Tibial nerve (tissue), 4 donors: ENCODE results near the gene GAREM2.

ENCODE experiments used
- EP300 ChIP-seq, 2 donors: sonication (generic); formaldehyde crosslinking; IDR thresholded peaks; one replicate each; pipeline ENCODE4 v1.6.1; 2017; ENCODE audit warnings: antibody characterized with exemption in 2 of 2, mild to moderate bottlenecking in 1 of 2
- POLR2A ChIP-seq, 2 donors: fragments of 450-650 bp; IDR thresholded peaks; one replicate each; pipeline ENCODE4 v1.6.1; 2017; ENCODE audit warnings: antibody characterized with exemption in 2 of 2, mild to moderate bottlenecking in 2 of 2, moderate library complexity in 2 of 2
- TF ChIP-seq, protein P1 (sequence below), 5 experiments: fragments of 200-600 bp in 3 of 5; fragments of 450-650 bp in 2 of 5; sonication (generic) in 3 of 5; IDR thresholded peaks; one replicate each; pipeline ENCODE4 v1.5.1; 2016 to 2019; ENCODE audit warnings: antibody characterized with exemption in 5 of 5, mild to moderate bottlenecking in 3 of 5, moderate library complexity in 2 of 5

DNA sequence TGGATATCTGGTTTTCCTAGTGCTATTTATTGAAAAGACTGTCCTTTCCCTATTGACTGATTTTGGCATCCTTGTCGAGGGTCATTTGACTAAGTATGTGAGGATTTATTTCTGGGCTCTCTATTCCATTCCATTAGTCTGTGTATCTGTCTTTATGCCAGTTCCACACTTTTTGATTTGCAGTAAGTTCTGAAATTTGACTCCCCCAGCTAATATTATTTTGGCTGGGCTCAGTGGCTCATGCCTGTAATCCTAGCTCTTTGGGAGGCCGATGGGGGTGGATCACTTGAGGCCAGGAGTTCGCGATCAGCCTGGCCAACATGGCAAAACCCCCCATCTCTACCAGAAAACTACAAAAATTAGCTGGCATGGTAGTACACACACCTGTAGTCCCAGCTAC is 46.8 kb upstream of the GAREM2 start:
- TF ChIP-seq, protein P1, sequence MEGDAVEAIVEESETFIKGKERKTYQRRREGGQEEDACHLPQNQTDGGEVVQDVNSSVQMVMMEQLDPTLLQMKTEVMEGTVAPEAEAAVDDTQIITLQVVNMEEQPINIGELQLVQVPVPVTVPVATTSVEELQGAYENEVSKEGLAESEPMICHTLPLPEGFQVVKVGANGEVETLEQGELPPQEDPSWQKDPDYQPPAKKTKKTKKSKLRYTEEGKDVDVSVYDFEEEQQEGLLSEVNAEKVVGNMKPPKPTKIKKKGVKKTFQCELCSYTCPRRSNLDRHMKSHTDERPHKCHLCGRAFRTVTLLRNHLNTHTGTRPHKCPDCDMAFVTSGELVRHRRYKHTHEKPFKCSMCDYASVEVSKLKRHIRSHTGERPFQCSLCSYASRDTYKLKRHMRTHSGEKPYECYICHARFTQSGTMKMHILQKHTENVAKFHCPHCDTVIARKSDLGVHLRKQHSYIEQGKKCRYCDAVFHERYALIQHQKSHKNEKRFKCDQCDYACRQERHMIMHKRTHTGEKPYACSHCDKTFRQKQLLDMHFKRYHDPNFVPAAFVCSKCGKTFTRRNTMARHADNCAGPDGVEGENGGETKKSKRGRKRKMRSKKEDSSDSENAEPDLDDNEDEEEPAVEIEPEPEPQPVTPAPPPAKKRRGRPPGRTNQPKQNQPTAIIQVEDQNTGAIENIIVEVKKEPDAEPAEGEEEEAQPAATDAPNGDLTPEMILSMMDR (IDR thresholded peaks at IDR 0.05): no peak
- TF ChIP-seq POLR2A (IDR thresholded peaks at IDR 0.05) (no peak), EP300 (IDR thresholded peaks at IDR 0.05) (no peak)
